ENCODE measurements around the gene E4F1.

Gene E4F1

DNA sequence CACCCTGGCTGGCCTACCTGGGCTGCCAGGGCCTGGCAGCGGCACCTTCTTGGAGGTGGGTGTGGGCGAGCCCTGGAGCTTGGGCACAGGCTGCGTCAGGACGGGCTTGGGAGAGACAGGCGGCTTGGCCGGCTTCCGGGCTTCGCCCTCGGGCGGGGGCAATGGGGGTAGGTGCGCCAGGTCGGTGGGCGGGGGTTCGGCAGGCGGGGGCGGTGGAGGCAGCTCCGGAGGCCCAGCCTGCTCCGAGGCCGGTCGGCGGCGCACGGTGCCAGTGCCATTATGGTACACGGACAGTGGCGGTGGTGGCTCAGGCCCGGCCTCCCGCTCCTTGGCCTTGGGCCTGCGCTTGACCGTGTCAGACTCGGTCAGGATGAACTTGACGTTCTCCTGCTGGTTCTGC lies 43.8 kb upstream of the E4F1 start:
- H3K27ac ChIP-seq (ENCODE audit: low read depth, low read length): no peak overlapping the region
- no peak overlapping the region for H3K4me3 ChIP-seq (ENCODE audit: low read depth in 1 of 2, low read length in 2 of 2)
- H3K36me3 ChIP-seq (ENCODE audit: control insufficient read depth in 1 of 2, insufficient read depth in 2 of 2, low read length in 2 of 2): peaks cover 17 to 29% of the 10 kb centered on the region in 2 donors
- H3K4me1 ChIP-seq (ENCODE audit: control insufficient read depth in 1 of 2, insufficient read depth in 2 of 2, low read length in 2 of 2): peaks cover 3 to 5% of the 10 kb centered on the region in 2 donors
- H3K9me3 ChIP-seq (ENCODE audit: control insufficient read depth in 1 of 2, low read length in 2 of 2): no peaks in the 10 kb centered on the region
- H3K9ac ChIP-seq (ENCODE audit: low read depth in 1 of 2, low read length in 2 of 2): no peak overlapping the region
- peaks cover 0 to 5% of the 10 kb centered on the region in 2 donors for H3K27me3 ChIP-seq (ENCODE audit: control insufficient read depth in 1 of 2, insufficient read depth in 2 of 2, low read length in 2 of 2)

- no peak overlapping the region for H3K9ac ChIP-seq (ENCODE audit: low read depth in 1 of 2, low read length in 2 of 2)
- H3K4me1 ChIP-seq (ENCODE audit: control insufficient read depth in 1 of 2, insufficient read depth in 2 of 2, low read length in 2 of 2): peaks cover 3 to 8% of the 10 kb centered on the region in 2 donors
- no peak overlapping the region for H3K27ac ChIP-seq (ENCODE audit: low read depth, low read length)
- H3K36me3 ChIP-seq (ENCODE audit: control insufficient read depth in 1 of 2, insufficient read depth in 2 of 2, low read length in 2 of 2): peaks cover 9 to 20% of the 10 kb centered on the region in 2 donors
- no peak overlapping the region for H3K4me3 ChIP-seq (ENCODE audit: low read depth in 1 of 2, low read length in 2 of 2)
- H3K27me3 ChIP-seq (ENCODE audit: control insufficient read depth in 1 of 2, insufficient read depth in 2 of 2, low read length in 2 of 2): peaks cover 0 to 13% of the 10 kb centered on the region in 2 donors
- H3K9me3 ChIP-seq (ENCODE audit: control insufficient read depth in 1 of 2, low read length in 2 of 2): no peaks in the 10 kb centered on the region
These were observed 42.9 kb upstream of the E4F1 start for GRCh38 chr16:2180461-2180860.

GRCh38 chr16:2180962-2181923 lies 42.1 kb upstream of the E4F1 start:
- Histone ChIP-seq H3K4me3 (ENCODE audit: low read depth in 1 of 2, low read length in 2 of 2) (no peak overlapping the region), H3K9me3 (ENCODE audit: control insufficient read depth in 1 of 2, low read length in 2 of 2) (no peaks in the 10 kb centered on the region), H3K27me3 (ENCODE audit: control insufficient read depth in 1 of 2, insufficient read depth in 2 of 2, low read length in 2 of 2) (peaks cover 0 to 13% of the 10 kb centered on the region in 2 donors), H3K27ac (ENCODE audit: low read depth, low read length) (no peak overlapping the region), H3K4me1 (ENCODE audit: control insufficient read depth in 1 of 2, insufficient read depth in 2 of 2, low read length in 2 of 2) (peaks cover 3 to 8% of the 10 kb centered on the region in 2 donors), H3K36me3 (ENCODE audit: control insufficient read depth in 1 of 2, insufficient read depth in 2 of 2, low read length in 2 of 2) (peaks cover 4 to 12% of the 10 kb centered on the region in 2 donors), H3K9ac (ENCODE audit: low read depth in 1 of 2, low read length in 2 of 2) (no peak overlapping the region)

DNA sequence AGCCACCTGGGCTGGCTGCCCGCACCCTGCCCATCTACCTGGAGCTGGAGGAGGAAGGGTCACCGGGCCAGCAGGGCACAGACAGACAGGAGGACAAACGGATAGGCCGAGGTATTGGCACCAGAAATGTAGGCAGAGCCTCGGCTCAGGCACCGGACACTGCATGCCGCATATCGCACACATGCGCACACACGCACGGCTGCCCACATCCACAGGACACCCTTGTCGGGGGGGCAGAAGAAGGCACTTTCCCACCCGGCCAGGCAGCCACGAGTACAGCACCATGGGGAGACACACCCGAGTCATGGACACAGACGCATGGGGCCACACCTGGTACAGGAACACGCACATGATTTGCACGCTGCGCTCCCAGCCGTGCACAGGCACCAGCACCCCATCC lies 41.4 kb upstream of the E4F1 start:
- no peak overlapping the region for H3K9ac ChIP-seq (ENCODE audit: low read depth in 1 of 2, low read length in 2 of 2)
- peaks cover 1 to 7% of the 10 kb centered on the region in 2 donors for H3K36me3 ChIP-seq (ENCODE audit: control insufficient read depth in 1 of 2, insufficient read depth in 2 of 2, low read length in 2 of 2)
- peaks cover 3 to 8% of the 10 kb centered on the region in 2 donors for H3K4me1 ChIP-seq (ENCODE audit: control insufficient read depth in 1 of 2, insufficient read depth in 2 of 2, low read length in 2 of 2)
- H3K27me3 ChIP-seq (ENCODE audit: control insufficient read depth in 1 of 2, insufficient read depth in 2 of 2, low read length in 2 of 2): peaks cover 0 to 13% of the 10 kb centered on the region in 2 donors
- H3K27ac ChIP-seq (ENCODE audit: low read depth, low read length): no peak overlapping the region
- no peak overlapping the region for H3K4me3 ChIP-seq (ENCODE audit: low read depth in 1 of 2, low read length in 2 of 2)
- no peaks in the 10 kb centered on the region for H3K9me3 ChIP-seq (ENCODE audit: control insufficient read depth in 1 of 2, low read length in 2 of 2)

- no peaks in the 10 kb centered on the region for H3K9me3 ChIP-seq (ENCODE audit: control insufficient read depth in 1 of 2, low read length in 2 of 2)
- no peak overlapping the region for H3K27ac ChIP-seq (ENCODE audit: low read depth, low read length)
- no peak overlapping the region for H3K9ac ChIP-seq (ENCODE audit: low read depth in 1 of 2, low read length in 2 of 2)
- H3K4me1 ChIP-seq (ENCODE audit: control insufficient read depth in 1 of 2, insufficient read depth in 2 of 2, low read length in 2 of 2): peaks cover 3 to 8% of the 10 kb centered on the region in 2 donors
- peaks cover 0 to 13% of the 10 kb centered on the region in 2 donors for H3K27me3 ChIP-seq (ENCODE audit: control insufficient read depth in 1 of 2, insufficient read depth in 2 of 2, low read length in 2 of 2)
- no peak overlapping the region for H3K4me3 ChIP-seq (ENCODE audit: low read depth in 1 of 2, low read length in 2 of 2)
- H3K36me3 ChIP-seq (ENCODE audit: control insufficient read depth in 1 of 2, insufficient read depth in 2 of 2, low read length in 2 of 2): no peaks in the 10 kb centered on the region
These were observed 39.7 kb upstream of the E4F1 start for GRCh38 chr16:2183671-2184070.

- H3K27ac ChIP-seq (ENCODE audit: low read depth, low read length): no peak overlapping the region
- H3K4me1 ChIP-seq (ENCODE audit: control insufficient read depth in 1 of 2, insufficient read depth in 2 of 2, low read length in 2 of 2): peaks cover 3 to 8% of the 10 kb centered on the region in 2 donors
- peaks cover 0 to 13% of the 10 kb centered on the region in 2 donors for H3K27me3 ChIP-seq (ENCODE audit: control insufficient read depth in 1 of 2, insufficient read depth in 2 of 2, low read length in 2 of 2)
- H3K9ac ChIP-seq (ENCODE audit: low read depth in 1 of 2, low read length in 2 of 2): no peak overlapping the region
- H3K9me3 ChIP-seq (ENCODE audit: control insufficient read depth in 1 of 2, low read length in 2 of 2): no peaks in the 10 kb centered on the region
- H3K36me3 ChIP-seq (ENCODE audit: control insufficient read depth in 1 of 2, insufficient read depth in 2 of 2, low read length in 2 of 2): no peaks in the 10 kb centered on the region
- H3K4me3 ChIP-seq (ENCODE audit: low read depth in 1 of 2, low read length in 2 of 2): no peak overlapping the region
These were observed 39.0 kb upstream of the E4F1 start for GRCh38 chr16:2184346-2184745.

DNA sequence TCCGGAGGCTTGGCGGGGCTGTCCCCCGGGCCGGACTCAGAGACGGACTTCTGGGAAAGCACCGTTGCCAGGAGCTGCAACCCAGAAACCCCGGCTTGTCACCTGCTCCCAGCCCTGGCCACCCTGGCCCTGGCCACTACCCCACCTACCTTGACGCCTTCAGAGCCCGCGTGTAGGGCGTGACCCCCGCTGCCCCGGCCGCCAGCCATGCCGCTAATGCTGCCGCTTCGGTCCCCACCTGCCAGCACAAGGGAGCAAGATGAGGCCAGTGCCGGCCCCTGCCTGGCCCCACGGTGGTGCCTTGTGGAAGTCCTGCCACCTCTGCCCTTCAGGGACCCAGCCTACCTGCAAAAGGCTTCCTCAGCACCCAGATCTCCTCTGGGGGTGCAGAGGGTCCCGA lies 38.4 kb upstream of the E4F1 start:
- no peak overlapping the region for H3K4me3 ChIP-seq (ENCODE audit: low read depth in 1 of 2, low read length in 2 of 2)
- no peaks in the 10 kb centered on the region for H3K36me3 ChIP-seq (ENCODE audit: control insufficient read depth in 1 of 2, insufficient read depth in 2 of 2, low read length in 2 of 2)

GRCh38 chr16:2186064-2186463 lies 37.3 kb upstream of the E4F1 start:
- Histone ChIP-seq H3K9me3 (ENCODE audit: control insufficient read depth in 1 of 2, low read length in 2 of 2) (no peaks in the 10 kb centered on the region), H3K27me3 (ENCODE audit: control insufficient read depth in 1 of 2, insufficient read depth in 2 of 2, low read length in 2 of 2) (peaks cover 0 to 13% of the 10 kb centered on the region in 2 donors), H3K9ac (ENCODE audit: low read depth in 1 of 2, low read length in 2 of 2) (no peak overlapping the region), H3K27ac (ENCODE audit: low read depth, low read length) (no peak overlapping the region), H3K36me3 (ENCODE audit: control insufficient read depth in 1 of 2, insufficient read depth in 2 of 2, low read length in 2 of 2) (no peaks in the 10 kb centered on the region), H3K4me3 (ENCODE audit: low read depth in 1 of 2, low read length in 2 of 2) (no peak overlapping the region), H3K4me1 (ENCODE audit: control insufficient read depth in 1 of 2, insufficient read depth in 2 of 2, low read length in 2 of 2) (peaks cover 3 to 11% of the 10 kb centered on the region in 2 donors)

More for the DNA sequence above, 38.4 kb upstream of the E4F1 start:
- H3K9ac ChIP-seq (ENCODE audit: low read depth in 1 of 2, low read length in 2 of 2): no peak overlapping the region
- no peaks in the 10 kb centered on the region for H3K9me3 ChIP-seq (ENCODE audit: control insufficient read depth in 1 of 2, low read length in 2 of 2)
- no peak overlapping the region for H3K27ac ChIP-seq (ENCODE audit: low read depth, low read length)
- H3K27me3 ChIP-seq (ENCODE audit: control insufficient read depth in 1 of 2, insufficient read depth in 2 of 2, low read length in 2 of 2): peaks cover 0 to 13% of the 10 kb centered on the region in 2 donors
- H3K4me1 ChIP-seq (ENCODE audit: control insufficient read depth in 1 of 2, insufficient read depth in 2 of 2, low read length in 2 of 2): peaks cover 3 to 11% of the 10 kb centered on the region in 2 donors

- no peak overlapping the region for H3K27ac ChIP-seq (ENCODE audit: low read depth, low read length)
- peaks cover 0 to 13% of the 10 kb centered on the region in 2 donors for H3K27me3 ChIP-seq (ENCODE audit: control insufficient read depth in 1 of 2, insufficient read depth in 2 of 2, low read length in 2 of 2)
- H3K9ac ChIP-seq (ENCODE audit: low read depth in 1 of 2, low read length in 2 of 2): no peak overlapping the region
- H3K36me3 ChIP-seq (ENCODE audit: control insufficient read depth in 1 of 2, insufficient read depth in 2 of 2, low read length in 2 of 2): no peaks in the 10 kb centered on the region
- no peaks in the 10 kb centered on the region for H3K9me3 ChIP-seq (ENCODE audit: control insufficient read depth in 1 of 2, low read length in 2 of 2)
- H3K4me3 ChIP-seq (ENCODE audit: low read depth in 1 of 2, low read length in 2 of 2): no peak overlapping the region
- peaks cover 3 to 11% of the 10 kb centered on the region in 2 donors for H3K4me1 ChIP-seq (ENCODE audit: control insufficient read depth in 1 of 2, insufficient read depth in 2 of 2, low read length in 2 of 2)
These were observed 36.9 kb upstream of the E4F1 start for GRCh38 chr16:2186505-2186904.

DNA sequence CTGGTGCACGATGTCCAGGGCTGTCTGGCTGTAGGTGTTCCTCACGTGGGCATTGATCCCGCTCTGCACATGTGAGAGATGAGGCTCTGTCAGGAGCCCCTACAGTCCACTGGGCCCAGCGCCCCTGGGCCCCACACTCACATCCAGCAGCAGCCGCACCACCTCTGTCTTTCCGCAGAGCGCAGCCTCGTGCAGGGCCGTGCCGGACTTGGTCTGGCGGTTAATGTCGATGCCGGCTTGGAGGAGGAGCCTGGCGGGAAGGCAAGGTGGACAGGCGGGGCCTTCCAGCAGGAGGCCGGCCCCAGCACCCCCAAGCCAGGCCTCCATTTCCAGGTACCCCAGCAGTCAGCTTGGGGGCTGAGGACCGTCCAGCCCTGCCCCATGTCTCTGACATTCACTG lies 36.2 kb upstream of the E4F1 start:
- Histone ChIP-seq H3K9me3 (ENCODE audit: control insufficient read depth in 1 of 2, low read length in 2 of 2) (no peaks in the 10 kb centered on the region), H3K9ac (ENCODE audit: low read depth in 1 of 2, low read length in 2 of 2) (no peak overlapping the region), H3K4me3 (ENCODE audit: low read depth in 1 of 2, low read length in 2 of 2) (no peak overlapping the region), H3K36me3 (ENCODE audit: control insufficient read depth in 1 of 2, insufficient read depth in 2 of 2, low read length in 2 of 2) (no peaks in the 10 kb centered on the region), H3K27me3 (ENCODE audit: control insufficient read depth in 1 of 2, insufficient read depth in 2 of 2, low read length in 2 of 2) (peaks cover 0 to 13% of the 10 kb centered on the region in 2 donors), H3K4me1 (ENCODE audit: control insufficient read depth in 1 of 2, insufficient read depth in 2 of 2, low read length in 2 of 2) (peaks cover 3 to 11% of the 10 kb centered on the region in 2 donors), H3K27ac (ENCODE audit: low read depth, low read length) (no peak overlapping the region)
